ENCODE measurements around the gene CLOCK. TPM values are rescaled to one million over a fixed set of nuclear protein-coding genes. Genes with fewer than 3 reads are reported as not detected.

The CLOCK gene
- total RNA-seq, 1 experiment from 2014 or later: 24.9 TPM

DNA sequence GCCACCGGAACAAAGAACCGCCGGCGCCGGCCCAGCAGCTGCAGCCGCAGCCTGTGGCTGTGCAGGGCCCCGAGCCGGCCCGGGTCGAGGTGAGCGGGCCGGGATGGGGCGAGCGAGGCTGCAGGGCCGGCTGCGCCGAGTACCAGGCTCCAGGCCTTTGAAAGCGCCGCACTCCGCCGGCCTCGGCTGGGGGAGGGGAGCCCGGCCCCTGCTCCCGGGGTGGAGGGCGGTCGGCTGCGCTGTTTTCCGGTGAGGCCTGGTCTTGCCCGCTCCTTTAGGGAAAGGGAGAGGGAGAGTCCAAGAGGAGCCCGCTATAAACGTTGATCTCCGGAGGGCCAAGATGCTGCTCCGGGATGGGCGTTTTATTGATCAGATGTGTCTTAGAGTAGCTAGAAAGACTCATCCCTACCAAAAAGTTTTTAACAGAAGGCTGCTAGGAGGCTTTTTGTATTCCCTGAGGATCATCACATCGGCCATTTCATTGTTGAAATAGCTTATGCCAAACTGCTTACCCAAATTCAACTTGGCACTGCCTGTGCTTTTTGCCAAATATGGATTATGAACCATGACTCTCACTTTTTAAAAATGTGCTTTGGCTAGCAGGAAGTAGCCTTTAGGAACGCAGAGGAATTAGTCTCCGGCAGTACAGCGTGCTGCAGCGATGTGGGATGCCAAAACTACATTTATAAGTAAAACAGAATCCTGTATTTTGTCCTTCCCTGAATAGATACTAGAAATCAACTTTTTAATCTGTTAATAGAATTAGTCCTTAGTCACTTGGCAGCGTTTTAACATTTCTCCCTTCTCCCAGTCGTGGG lies 150.2 kb downstream of the CLOCK start:
- no TSS peak for BruUV-seq (replicated peaks)
- Histone ChIP-seq H3K27me3 (ENCODE audit: control insufficient read depth, insufficient read depth, low read length) (no peaks in the 10 kb centered on the region), H3K4me1 (ENCODE audit: control insufficient read depth, insufficient read depth, low read length) (peaks cover 9% of the 10 kb centered on the region), H3K9me3 (ENCODE audit: control insufficient read depth, insufficient read depth, low read depth, low read length) (no peaks in the 10 kb centered on the region), H3K4me3 (ENCODE audit: low read depth in 2 of 2, low read length in 2 of 2) (peak overlapping the region; percentile 79 to 93), H3K27ac (ENCODE audit: low read length) (peak overlapping the region; percentile 78), H3K36me3 (ENCODE audit: control insufficient read depth, insufficient read depth, low read length) (peaks cover 2% of the 10 kb centered on the region)
- ChIA-PET CTCF (no interaction called here), POLR2A (no interaction called here)
- DNase-seq (ENCODE audit: low read depth, low spot score) (no peak), ATAC-seq (peak; percentile 54)
- intact Hi-C loops (cut with micrococcal nuclease; ENCODE audit: unreplicated experiment) (loop anchor here (5.0 kb wide), 1 partner anchor 49 kb away; the partner anchor contains the start of gene SRD5A3), in situ Hi-C loops (cut with HindIII; ENCODE audit: low pct_unique_long_range_greater_than_20kb, low sequenced_read_pairs) (no loop called here)
- no peak for TF ChIP-seq POLR2AphosphoS5 (IDR thresholded peaks at IDR 0.05; ENCODE audit: low read depth, low read length)
- TF ChIP-seq SIN3A (IDR thresholded peaks at IDR 0.05; ENCODE audit: borderline replicate concordance, insufficient read depth, low read depth, low read length): no peak; the same call in 1 of the 2 replicates
- TF ChIP-seq, protein P1, sequence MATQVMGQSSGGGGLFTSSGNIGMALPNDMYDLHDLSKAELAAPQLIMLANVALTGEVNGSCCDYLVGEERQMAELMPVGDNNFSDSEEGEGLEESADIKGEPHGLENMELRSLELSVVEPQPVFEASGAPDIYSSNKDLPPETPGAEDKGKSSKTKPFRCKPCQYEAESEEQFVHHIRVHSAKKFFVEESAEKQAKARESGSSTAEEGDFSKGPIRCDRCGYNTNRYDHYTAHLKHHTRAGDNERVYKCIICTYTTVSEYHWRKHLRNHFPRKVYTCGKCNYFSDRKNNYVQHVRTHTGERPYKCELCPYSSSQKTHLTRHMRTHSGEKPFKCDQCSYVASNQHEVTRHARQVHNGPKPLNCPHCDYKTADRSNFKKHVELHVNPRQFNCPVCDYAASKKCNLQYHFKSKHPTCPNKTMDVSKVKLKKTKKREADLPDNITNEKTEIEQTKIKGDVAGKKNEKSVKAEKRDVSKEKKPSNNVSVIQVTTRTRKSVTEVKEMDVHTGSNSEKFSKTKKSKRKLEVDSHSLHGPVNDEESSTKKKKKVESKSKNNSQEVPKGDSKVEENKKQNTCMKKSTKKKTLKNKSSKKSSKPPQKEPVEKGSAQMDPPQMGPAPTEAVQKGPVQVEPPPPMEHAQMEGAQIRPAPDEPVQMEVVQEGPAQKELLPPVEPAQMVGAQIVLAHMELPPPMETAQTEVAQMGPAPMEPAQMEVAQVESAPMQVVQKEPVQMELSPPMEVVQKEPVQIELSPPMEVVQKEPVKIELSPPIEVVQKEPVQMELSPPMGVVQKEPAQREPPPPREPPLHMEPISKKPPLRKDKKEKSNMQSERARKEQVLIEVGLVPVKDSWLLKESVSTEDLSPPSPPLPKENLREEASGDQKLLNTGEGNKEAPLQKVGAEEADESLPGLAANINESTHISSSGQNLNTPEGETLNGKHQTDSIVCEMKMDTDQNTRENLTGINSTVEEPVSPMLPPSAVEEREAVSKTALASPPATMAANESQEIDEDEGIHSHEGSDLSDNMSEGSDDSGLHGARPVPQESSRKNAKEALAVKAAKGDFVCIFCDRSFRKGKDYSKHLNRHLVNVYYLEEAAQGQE (IDR thresholded peaks at IDR 0.05; ENCODE audit: insufficient read depth in 1 of 2, low read depth in 2 of 2, low read length in 1 of 2): no peak
- peak; percentile 72 for TF ChIP-seq TCF7L2 (IDR thresholded peaks at IDR 0.05; ENCODE audit: low read depth, low read length)
- TF ChIP-seq, protein P2, sequence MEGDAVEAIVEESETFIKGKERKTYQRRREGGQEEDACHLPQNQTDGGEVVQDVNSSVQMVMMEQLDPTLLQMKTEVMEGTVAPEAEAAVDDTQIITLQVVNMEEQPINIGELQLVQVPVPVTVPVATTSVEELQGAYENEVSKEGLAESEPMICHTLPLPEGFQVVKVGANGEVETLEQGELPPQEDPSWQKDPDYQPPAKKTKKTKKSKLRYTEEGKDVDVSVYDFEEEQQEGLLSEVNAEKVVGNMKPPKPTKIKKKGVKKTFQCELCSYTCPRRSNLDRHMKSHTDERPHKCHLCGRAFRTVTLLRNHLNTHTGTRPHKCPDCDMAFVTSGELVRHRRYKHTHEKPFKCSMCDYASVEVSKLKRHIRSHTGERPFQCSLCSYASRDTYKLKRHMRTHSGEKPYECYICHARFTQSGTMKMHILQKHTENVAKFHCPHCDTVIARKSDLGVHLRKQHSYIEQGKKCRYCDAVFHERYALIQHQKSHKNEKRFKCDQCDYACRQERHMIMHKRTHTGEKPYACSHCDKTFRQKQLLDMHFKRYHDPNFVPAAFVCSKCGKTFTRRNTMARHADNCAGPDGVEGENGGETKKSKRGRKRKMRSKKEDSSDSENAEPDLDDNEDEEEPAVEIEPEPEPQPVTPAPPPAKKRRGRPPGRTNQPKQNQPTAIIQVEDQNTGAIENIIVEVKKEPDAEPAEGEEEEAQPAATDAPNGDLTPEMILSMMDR (IDR thresholded peaks at IDR 0.05): no peak

DNA sequence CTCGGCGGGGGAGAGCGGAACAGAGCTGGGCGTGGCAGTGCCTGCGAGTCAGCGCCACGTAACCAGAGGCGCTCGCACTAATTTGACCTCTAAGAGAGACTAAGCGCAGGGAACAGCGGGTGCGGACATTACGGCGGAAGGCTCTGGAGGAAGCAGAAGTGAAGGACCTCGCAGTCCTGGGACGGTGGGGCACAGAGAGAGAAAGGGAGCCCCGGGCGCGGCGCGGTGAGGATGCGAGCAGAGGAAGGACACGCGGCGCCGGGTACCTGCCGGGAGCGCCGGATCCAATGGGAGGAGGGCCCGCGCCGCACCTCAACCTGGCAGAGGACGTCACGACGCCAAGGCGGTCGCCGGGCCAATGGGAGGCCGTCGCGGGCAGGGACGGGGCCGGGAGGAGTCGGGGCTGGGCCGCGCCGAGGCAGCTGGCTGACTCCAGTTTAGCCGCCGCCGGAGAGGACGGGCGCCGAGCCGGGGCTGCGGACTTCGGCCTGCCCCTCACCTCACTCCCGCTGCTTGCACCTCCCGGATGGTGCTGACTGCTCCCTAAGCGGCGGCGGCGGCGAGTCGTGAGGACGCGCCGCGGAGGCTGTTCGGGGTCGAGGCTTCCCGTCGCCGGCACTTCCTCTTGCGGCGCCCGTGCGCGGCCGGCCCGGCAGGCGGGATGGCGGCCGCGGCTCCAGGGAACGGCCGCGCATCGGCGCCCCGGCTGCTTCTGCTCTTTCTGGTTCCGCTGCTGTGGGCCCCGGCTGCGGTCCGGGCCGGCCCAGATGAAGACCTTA lies 151.0 kb downstream of the CLOCK start, which contains the start of gene TMEM165:
TSS of gene TMEM165 (plus strand) at position 429 of the 779 bp plus-strand sequence. CDS start at position 662, 233 bp downstream.
- peak; percentile 99 for ATAC-seq
- DNase-seq (ENCODE audit: low read depth, low spot score): no peak
- Histone ChIP-seq H3K27me3 (ENCODE audit: control insufficient read depth, insufficient read depth, low read length) (no peaks in the 10 kb centered on the region), H3K4me3 (ENCODE audit: low read depth in 2 of 2, low read length in 2 of 2) (peak within 1 kb of the TSS; percentile 79 to 93), H3K36me3 (ENCODE audit: control insufficient read depth, insufficient read depth, low read length) (peaks cover 2% of the 10 kb centered on the region), H3K27ac (ENCODE audit: low read length) (peak within 1 kb of the TSS; percentile 83), H3K4me1 (ENCODE audit: control insufficient read depth, insufficient read depth, low read length) (peaks cover 9% of the 10 kb centered on the region), H3K9me3 (ENCODE audit: control insufficient read depth, insufficient read depth, low read depth, low read length) (no peaks in the 10 kb centered on the region)
- POLR2A ChIA-PET: no interaction called here
- CTCF ChIA-PET: no interaction called here
- TF ChIP-seq, protein P1 (IDR thresholded peaks at IDR 0.05; ENCODE audit: insufficient read depth in 1 of 2, low read depth in 2 of 2, low read length in 1 of 2): no peak
- TF ChIP-seq TCF7L2 (IDR thresholded peaks at IDR 0.05; ENCODE audit: low read depth, low read length) (no peak), SIN3A (IDR thresholded peaks at IDR 0.05; ENCODE audit: borderline replicate concordance, insufficient read depth, low read depth, low read length) (peak; percentile 68; the same call in 1 of the 2 replicates), POLR2AphosphoS5 (IDR thresholded peaks at IDR 0.05; ENCODE audit: low read depth, low read length) (peak; percentile 70)
- TF ChIP-seq, protein P2 (IDR thresholded peaks at IDR 0.05): no peak
- intact Hi-C loops (cut with micrococcal nuclease; ENCODE audit: unreplicated experiment): loop anchor here (5.0 kb wide), 1 partner anchor 48 kb away; the partner anchor contains the start of gene SRD5A3
- BruUV-seq (replicated peaks): no TSS peak
- in situ Hi-C loops (cut with HindIII; ENCODE audit: low pct_unique_long_range_greater_than_20kb, low sequenced_read_pairs): no loop called here

Measured in Panc1 (cell line).